Measurements from ENCODE around the gene SERBP1.
"Not testable (repeated sequence)": the region's sequence is repeated elsewhere in the genome, so short reads cannot be mapped to it uniquely, and the experiment has no call there.

The SERBP1 gene

DNA sequence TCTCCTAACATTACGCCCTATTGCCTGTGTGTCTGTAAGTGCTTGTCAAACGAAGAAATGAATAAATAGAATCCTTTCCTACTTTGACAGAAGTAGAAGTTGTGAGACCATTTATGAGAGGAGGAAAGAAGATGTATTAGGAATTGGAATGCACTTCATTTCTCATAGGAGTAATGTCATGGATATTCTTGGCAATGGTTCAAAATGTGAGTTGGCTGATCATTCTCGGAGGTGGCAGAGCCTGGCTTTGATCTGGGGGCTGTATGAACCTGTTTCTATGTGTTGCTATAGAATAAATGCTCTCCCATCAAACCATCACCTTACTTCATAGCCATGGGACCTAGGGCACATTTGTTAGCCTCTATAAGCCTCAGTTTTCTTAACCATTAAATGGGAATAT lies 10.1 kb upstream of the SERBP1 start:
- DNase-seq (ENCODE audit: low spot score), result no peak

GRCh38 chr1:67439277-67440029 lies 9.3 kb upstream of the SERBP1 start:
- no peak for DNase-seq (ENCODE audit: low spot score)

- DNase-seq (ENCODE audit: low spot score), result no peak
These were observed 7.8 kb upstream of the SERBP1 start for GRCh38 chr1:67437961-67438360.

DNA sequence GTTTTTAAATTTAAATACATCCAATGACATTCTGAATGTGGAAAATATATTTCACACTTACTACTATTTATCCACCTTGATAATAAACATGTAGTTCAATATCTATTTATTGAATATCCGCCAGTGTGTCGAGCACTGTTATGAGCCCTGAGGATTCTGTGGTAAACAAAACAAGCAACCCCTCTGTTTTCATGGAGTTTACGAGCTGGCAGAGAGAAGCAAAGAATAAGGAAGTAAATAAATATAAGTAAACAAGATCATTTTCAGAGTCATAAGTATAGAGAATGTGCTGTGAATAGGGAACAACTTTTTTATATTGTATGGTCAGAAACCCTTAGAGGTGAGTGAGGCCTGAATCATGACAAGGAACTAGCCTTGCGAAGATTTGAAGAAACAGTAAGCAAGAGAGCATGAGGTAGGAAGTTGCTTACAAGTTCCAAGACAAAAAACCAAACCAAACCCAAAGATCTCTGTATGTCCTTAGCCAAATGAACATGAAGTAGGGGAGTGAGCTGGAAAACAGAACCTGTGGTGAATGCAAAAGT lies 6.4 kb upstream of the SERBP1 start:
- DNase-seq (ENCODE audit: low spot score), result no peak

DNA sequence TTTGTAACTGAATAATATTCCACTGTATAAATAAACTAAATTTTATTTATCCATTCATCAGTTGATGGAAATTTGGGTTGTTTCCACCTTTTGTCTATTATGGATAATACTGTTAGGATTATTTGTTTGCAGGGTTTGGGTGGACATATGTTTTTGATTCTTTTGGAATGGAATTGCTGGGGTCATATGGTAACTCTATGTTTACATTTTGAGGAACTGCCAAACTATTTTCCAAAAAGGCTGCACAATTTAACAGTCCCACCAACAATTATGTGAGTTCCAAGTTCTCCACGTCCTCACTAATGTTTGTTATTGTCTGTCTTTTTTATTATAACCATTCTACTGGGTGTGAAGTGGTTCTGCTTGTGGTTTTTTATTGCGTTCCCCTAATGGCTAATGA lies 4.3 kb upstream of the SERBP1 start:
- no peak for DNase-seq (ENCODE audit: low spot score)

- peak; percentile 46 for DNase-seq (ENCODE audit: low spot score)
These were observed 3.6 kb upstream of the SERBP1 start for GRCh38 chr1:67433837-67434236.

DNA sequence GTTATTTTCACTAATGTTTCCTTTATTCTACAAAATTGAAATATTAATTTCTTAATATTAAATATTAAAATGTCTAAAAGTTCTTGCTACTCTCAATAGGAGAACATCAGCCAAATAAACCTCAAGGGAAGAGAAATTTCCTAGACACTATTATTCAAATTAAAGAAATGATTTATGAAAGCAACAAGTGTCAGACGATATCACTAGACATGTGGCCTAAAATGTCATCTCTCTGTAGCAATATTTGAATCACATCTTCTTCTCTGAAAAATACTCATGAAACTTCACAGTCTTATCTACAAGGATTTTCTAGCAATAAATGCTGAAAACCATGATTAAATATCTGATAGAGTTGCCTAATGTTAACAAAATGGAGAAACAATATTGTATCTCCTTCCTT lies 2.5 kb upstream of the SERBP1 start:
- DNase-seq (ENCODE audit: low spot score), result no peak

DNA sequence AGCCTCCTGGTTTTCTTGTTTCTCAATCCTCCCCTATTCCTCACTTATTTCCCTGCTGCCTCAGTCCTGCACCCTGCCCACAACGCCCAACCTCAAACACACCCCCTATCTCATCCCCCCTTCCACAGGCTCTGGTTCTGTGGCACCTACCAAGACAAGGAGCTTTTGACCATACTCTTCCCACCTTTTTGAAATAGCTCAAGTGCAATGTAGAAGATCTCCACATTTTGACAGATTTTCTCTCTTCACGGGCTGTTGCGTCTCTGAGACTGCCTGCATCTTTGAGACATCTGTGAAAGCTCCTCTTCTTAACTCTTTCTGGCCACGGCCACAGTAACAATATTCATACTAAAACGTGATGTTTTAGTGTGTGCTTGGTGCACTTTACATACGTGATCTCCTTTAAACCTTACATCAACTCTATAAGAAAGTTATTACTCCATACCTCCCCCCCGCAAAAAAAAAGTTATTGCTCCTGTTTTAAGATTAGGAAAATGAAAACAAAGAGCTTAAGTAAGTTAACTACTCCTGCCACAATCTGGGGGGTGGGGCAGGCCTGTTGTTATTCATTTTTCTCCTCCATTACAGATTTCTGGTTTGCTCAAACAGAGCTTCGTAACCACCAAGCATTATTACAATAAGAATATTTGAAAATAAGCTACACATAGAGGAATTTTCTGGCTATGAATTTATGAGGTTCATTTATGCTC lies 1.8 kb upstream of the SERBP1 start:
- no peak for DNase-seq (ENCODE audit: low spot score)

DNA sequence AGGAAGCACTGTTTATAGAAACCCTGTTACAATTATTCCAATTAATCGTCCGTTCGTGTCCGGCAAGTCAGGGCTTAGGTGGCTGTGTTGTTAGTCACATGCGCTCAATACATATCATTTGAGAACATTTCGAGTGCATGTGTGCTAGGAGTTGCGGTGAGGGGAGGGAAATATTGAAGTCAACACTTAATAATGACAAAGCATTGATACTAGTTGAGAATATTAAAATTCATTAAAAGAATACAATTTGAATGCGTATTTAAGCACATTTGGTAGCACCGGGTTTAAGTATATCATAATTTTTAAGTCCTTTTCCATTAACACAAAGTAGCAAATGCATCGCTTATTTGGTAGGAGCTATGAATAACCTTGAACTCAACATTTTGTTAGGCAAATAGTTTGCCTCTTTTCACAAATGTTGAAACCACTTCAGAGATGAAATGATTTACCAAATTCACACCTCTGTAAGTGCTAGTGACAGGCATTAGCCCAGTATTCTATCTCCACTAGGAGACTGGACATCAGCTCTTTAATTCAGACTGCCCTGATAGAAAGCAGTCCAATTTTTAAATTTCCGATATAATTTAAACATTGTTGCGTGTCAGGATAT lies 1.1 kb upstream of the SERBP1 start:
- no peak for DNase-seq (ENCODE audit: low spot score)

DNA sequence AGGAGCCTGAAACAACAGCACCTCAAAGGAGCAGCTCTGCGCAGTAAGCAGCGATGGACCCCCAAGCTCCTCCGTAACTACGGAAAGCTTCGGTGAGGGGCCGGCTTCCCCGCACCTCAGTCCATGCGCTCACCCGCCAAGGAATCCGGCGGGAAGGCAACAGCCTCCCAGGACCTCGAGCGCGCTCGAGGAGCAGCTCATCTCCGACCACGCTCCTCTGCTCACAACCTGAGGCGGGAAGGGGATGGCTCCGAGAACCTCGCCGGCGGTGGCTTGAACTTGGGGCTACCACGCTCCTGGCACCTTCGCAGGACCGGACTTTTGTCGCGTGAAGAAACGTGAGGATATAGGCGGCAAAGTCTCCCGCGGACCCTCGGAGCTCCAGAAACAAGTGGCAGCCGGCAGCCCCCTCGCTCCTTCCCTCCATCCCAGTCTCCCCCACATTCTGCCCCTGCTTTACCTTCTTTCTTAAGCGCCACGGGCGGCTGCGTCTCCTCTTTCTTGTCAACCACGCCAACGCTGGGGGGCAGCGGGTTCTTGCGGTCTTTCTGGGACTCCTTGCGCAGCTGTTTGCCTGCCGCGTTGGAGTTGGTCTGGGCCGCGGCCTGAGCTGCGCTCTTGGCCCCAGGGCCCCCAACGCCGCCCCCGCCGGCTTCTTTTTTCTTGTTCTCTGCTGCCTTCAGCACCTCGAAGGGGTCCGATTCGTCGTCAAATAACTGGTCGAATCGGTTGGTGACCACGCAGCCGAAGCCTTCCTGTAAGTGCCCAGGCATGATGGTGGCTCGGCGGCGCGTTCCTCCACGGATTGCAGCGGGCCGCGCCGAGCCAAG lies 459 bp downstream of the SERBP1 start:
- peak; percentile 17 for DNase-seq (ENCODE audit: low spot score)

DNA sequence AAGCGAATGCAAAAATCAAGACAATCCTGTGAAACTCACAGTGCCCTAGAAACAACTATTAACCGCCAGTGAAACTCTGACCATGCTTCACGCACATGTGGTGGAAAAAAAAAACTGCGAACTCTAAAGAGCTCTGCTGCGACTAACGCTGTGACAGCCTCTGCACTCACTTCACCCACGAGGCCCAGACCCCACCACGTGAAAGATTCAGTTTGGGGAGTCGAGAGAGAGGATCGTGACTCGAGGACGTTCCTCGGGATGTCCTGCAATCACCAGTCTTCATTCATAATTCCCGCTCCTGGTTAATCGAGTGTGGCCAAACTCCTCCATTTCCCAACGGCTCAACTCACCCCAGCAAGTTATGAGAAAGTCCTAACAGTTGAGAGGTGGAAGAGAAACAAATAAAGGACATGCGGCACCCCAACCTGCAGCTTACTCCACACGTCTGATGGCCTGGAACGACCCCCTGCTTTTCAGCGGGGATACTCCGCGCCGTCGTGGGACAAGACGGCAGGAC lies 1.1 kb downstream of the SERBP1 start:
- DNase-seq (ENCODE audit: low spot score), result peak; percentile 43

DNA sequence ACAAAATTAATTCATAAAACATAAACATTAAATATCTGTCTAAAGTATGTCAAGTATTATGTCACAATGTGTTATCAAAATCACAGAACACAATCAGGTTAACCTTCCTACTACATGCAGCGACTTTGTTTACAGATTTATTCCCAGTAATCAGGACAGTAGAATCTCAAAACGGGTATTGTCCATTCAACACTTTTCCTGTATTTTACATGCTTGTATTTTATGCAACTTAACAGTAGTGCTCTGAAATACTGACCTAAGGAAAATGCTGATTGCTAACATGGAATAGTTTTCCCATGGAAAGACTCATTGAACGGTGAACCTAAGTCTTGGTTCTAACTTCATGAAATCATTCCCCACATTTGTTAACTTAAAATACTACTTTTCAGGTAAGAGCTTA lies 2.3 kb downstream of the SERBP1 start:
- DNase-seq (ENCODE audit: low spot score), result no peak

DNA sequence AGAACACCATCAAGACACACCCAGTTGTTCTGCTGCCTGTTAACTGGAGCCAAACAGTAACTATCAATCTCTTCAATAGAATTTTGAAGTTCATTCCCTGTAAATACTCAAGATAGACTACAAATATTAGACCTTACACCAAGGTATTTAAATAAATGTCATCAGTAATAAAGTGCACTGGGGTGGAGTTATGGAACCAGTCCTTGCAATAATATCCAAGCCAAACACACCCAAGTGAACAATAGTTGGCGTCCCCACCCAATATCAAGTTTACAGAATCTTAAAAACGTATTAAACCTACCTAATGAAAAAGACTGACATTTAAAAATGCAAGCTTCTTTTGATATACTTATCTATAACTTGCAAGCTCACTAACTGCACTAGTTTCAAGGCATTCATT lies 2.7 kb downstream of the SERBP1 start:
- no peak for DNase-seq (ENCODE audit: low spot score)

DNA sequence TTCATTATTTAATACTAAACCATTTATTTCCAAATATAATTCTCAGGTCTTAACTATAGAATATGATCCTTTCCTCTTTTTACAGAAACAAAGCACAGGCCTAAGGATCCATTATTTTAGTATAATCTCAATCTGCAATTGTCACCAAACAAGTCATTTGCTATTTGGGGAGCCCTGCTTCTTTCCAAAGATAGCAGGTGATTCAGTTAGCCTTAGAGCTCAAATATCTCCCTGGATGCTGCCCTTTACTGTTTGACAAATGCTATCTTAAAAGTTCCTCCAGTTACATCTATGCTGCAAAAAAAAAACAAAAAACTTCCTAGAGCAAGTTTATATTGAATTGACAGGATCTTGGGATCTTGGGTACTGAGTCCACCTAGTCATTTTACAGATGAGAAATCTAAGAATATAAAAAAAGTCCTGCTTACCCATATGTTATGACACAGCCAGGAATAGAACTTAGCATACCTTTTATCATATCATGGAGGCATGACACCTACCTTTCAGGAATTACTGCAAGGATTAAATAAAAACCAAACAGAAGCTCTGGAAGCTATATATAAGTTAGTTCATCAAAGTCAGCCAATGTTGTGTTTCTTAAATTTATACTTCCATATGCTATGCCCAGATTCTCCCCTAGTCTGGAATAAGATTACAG lies 9.2 kb downstream of the SERBP1 start:
- no peak for DNase-seq (ENCODE audit: low spot score)

DNA sequence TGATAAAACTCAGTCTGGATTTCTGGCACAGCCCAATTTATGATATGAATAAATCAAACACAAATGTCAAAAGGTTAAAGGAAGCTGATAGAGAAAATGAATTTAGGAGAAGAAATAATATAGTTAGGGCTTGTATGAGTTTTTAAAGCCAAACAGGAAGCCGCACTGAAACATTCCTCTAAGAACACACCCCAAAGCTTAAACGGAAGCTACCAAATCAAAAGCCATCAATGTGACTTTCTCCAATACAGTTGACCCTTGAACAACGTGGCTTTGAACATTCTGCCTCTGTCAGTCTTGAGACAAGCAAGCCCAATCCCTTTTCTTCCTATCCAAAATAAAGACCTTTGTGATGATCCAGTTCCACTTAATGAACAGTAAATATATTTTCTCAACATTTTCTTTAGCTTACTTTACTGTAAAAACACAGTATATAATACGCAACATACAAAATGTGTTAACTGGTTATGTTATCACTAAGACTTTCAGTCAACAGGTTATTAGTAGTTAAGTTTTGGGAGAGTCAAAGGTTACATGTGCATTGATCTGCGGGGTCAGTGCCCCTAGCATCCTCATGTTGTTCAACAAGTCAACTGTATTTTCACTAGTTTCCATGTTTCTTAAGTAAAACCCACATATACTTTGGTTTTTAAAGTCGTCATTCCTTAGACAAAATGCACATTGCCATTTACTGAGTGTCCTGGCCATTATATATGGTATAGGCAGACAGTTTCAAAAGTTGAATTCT lies 11.2 kb downstream of the SERBP1 start:
- no peak for DNase-seq (ENCODE audit: low spot score)

- not testable (repeated sequence) for DNase-seq (ENCODE audit: low spot score)
These were observed 12.5 kb downstream of the SERBP1 start for GRCh38 chr1:67417733-67418132.

DNA sequence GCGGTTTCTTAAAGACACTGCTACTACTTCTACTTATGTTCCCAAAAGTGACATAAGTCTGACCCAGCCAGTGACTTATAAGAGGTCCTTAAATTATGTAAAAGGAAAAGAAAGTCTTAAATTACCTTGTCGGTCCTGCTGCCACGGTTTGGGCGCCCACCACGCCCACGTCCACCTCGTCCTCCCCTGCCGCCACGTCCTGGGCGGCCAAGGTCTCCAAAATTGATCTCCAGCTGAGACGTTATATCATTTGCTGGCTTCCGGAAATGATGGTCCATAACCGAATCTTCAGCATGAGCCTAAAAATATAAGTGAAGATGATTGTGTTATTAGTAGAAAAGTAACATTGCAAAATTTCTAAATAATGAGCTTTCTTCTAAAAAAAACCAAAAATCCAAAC lies 15.2 kb downstream of the SERBP1 start:
- no peak for DNase-seq (ENCODE audit: low spot score)

DNA sequence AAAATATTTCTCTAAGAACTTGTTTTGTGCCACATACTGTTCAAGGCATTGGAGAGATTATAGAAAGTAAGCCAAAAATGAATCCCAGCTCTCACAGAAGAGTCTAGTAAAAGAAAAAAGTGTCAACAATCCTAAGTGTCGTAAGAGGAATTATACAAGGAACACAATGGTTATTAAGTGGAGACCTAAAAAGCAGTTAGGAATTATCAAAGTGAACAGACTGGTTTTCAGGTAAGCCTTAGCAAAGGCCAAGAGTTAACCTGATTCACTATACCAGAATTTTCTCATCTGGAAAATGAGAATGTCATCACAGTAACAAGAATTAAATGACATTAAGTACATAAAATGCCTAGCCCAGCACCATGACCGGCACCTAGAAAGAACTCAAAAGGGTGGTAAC lies 15.6 kb downstream of the SERBP1 start:
- DNase-seq (ENCODE audit: low spot score), result no peak

DNA sequence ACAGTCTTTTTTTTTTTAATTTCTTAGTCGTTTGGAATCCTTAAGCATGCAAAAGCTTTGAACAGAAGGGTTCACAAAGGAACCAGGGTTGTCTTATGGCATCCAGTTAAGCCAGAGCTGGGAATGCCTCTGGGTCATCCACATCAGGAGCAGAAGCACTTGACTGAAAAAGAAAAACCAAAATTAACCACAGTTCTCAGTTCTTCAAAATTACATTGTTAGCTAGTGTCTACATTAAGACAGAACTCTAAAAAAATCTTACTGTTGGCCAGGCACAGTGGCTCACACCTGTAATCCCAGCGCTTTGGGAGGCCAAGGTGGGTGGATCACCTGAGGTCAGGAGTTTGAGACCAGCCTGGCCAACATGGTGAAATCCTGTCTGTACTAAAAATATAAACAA lies 17.1 kb downstream of the SERBP1 start:
- DNase-seq (ENCODE audit: low spot score), result not testable (repeated sequence)

DNA sequence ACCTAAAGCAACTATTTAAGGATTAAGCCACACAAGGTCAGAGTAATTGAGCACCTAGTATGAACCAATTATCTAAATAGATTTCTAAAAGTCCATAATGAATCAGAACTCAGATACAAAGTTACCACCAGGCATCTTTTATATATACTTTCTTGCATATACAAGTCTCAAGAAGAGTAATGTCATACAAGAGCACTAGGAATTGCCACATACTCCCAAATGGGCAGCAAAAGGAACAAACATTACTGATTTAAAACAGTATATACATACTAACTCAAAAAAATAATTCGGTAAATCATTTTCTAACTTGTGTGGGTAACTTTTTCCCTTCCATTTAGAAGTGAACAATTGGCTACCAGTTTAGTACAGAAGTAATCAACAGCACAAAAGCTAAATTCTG lies 22.1 kb downstream of the SERBP1 start:
- no peak for DNase-seq (ENCODE audit: low spot score)

DNA sequence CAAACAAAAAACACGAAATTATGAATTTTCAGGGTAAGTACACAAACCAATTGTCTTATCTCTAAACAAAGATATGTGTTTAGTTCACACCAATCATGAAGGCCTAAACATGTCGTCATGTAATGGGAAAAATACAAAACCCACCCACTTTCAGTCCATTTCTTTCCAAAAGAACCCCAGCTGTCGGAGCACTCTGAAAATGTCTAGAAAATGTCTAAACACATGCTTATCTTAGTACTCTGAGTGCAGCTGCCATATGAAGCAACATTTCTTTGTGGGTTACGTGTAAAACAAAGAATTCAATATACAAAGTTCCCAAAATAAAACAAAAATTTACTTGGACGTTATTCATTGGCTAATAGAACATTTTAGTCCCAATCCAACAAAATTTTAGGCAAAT lies 22.7 kb downstream of the SERBP1 start:
- DNase-seq (ENCODE audit: low spot score), result no peak
